Stimulated activated CD8-positive, alpha-beta memory T cell treated with anti-CD3 and anti-CD28 coated beads, Interleukin-7, amount 100 ng/mL, for 4 hours (primary cell): ENCODE data around the gene APLP2.

Experiments
- DNase-seq, 2 donors: peaks; one replicate each; pipeline ENCODE4 v3.0.0-alpha.2; 2020; ENCODE audit warnings: low read depth in 2 of 2

Gene APLP2

GRCh38 chr11:130055617-130056016 is 14.1 kb upstream of the APLP2 start:
- no peak for DNase-seq

GRCh38 chr11:130061017-130061416 is 8.7 kb upstream of the APLP2 start:
- no peak for DNase-seq

- no peak for DNase-seq
Observed at GRCh38 chr11:130062026-130062425, 7.7 kb upstream of the APLP2 start.

- DNase-seq = no peak
Observed at GRCh38 chr11:130063451-130063850, 6.2 kb upstream of the APLP2 start.

- no peak for DNase-seq
Observed at GRCh38 chr11:130064596-130064995, 5.1 kb upstream of the APLP2 start.

- no peak for DNase-seq
Observed at GRCh38 chr11:130066338-130066737, 3.4 kb upstream of the APLP2 start.

GRCh38 chr11:130068546-130068985 is 1.1 kb upstream of the APLP2 start:
- no peak for DNase-seq

- peak in 1 of 2 donors; percentile 9 for DNase-seq
Observed at GRCh38 chr11:130068986-130069658, 572 bp upstream of the APLP2 start.

- DNase-seq = peak in 1 of 2 donors; percentile 24
Observed at GRCh38 chr11:130070109-130070845, 583 bp downstream of the APLP2 start.

GRCh38 chr11:130070846-130071200 is 1.1 kb downstream of the APLP2 start:
- no peak for DNase-seq

GRCh38 chr11:130071211-130071712 is 1.6 kb downstream of the APLP2 start:
- no peak for DNase-seq

- DNase-seq = no peak
Observed at GRCh38 chr11:130074736-130075135, 5.0 kb downstream of the APLP2 start.

GRCh38 chr11:130076778-130077481 is 7.2 kb downstream of the APLP2 start:
- DNase-seq = no peak

- no peak for DNase-seq
Observed at GRCh38 chr11:130077671-130078070, 8.0 kb downstream of the APLP2 start.

- DNase-seq = no peak
Observed at GRCh38 chr11:130078080-130078479, 8.4 kb downstream of the APLP2 start.

GRCh38 chr11:130085671-130086290 is 16.1 kb downstream of the APLP2 start:
- no peak for DNase-seq

- DNase-seq = no peak
Observed at GRCh38 chr11:130086669-130087068, 17.0 kb downstream of the APLP2 start.

- DNase-seq = no peak
Observed at GRCh38 chr11:130087294-130087926, 17.7 kb downstream of the APLP2 start.

- DNase-seq = no peak
Observed at GRCh38 chr11:130088217-130088616, 18.5 kb downstream of the APLP2 start.

- no peak for DNase-seq
Observed at GRCh38 chr11:130088919-130089673, 19.4 kb downstream of the APLP2 start.

GRCh38 chr11:130089674-130090073 is 20.0 kb downstream of the APLP2 start:
- no peak for DNase-seq
